ENCODE data around the gene LBP. TPM values are rescaled to one million over a fixed set of nuclear protein-coding genes. Genes with fewer than 3 reads are reported as not detected.

LBP gene
- total and polyA plus RNA-seq, 2 experiments from 2014 or later, result 0.10 to 0.19 TPM

GRCh38 chr20:38320221-38320620 is 26.1 kb upstream of the LBP start:
- peaks cover 8% of the 10 kb centered on the region for H3K27me3 Mint-ChIP-seq (ENCODE audit: insufficient read depth, low read depth, poor library complexity)
- no peaks in the 10 kb centered on the region for H3K4me1 Mint-ChIP-seq
- H3K36me3 Mint-ChIP-seq (ENCODE audit: low read depth), result no peaks in the 10 kb centered on the region
- no peak overlapping the region for H3K4me3 Mint-ChIP-seq
- no peak for ATAC-seq
- no peak overlapping the region for H3K27ac Mint-ChIP-seq
- H3K27me3 ChIP-seq (ENCODE audit: insufficient read depth), result no peaks in the 10 kb centered on the region
- no peaks in the 10 kb centered on the region for H3K9me2 ChIP-seq (ENCODE audit: insufficient read depth)
- DNase-seq (ENCODE audit: low spot score), result no peak
- no peak overlapping the region for H3K4me2 ChIP-seq
- H2AFZ ChIP-seq, result no peak overlapping the region; the same call in 1 of the 2 replicates
- H3K4me3 ChIP-seq, result no peak overlapping the region
- H3K79me2 ChIP-seq (replicated peaks; ENCODE audit: insufficient read depth), result no peaks in the 10 kb centered on the region
- H4K20me1 ChIP-seq (replicated peaks; ENCODE audit: insufficient read depth), result no peaks in the 10 kb centered on the region
- no peaks in the 10 kb centered on the region for H3K4me1 ChIP-seq (ENCODE audit: insufficient read depth)
- no peak overlapping the region for H3K27ac ChIP-seq (ENCODE audit: low read depth)
- H3F3A ChIP-seq (replicated peaks; ENCODE audit: low read depth), result no peaks in the 10 kb centered on the region
- no peak for TF ChIP-seq ETS1 (IDR thresholded peaks at IDR 0.05)
- no peak for TF ChIP-seq POLR2AphosphoS5 (IDR thresholded peaks at IDR 0.05; ENCODE audit: low read depth)
- no peaks in the 10 kb centered on the region for H3K36me3 ChIP-seq (ENCODE audit: insufficient read depth)
- H3K9me3 Mint-ChIP-seq, result no peaks in the 10 kb centered on the region

GRCh38 chr20:38321959-38322598 is 24.2 kb upstream of the LBP start:
- DNase-seq (ENCODE audit: low spot score) (peak; percentile 75), ATAC-seq (peak; percentile 71)
- H3F3A ChIP-seq (replicated peaks; ENCODE audit: low read depth), result no peaks in the 10 kb centered on the region
- no peaks in the 10 kb centered on the region for H3K36me3 ChIP-seq (ENCODE audit: insufficient read depth)
- H3K4me3 ChIP-seq, result no peak overlapping the region
- H3K4me2 ChIP-seq, result no peak overlapping the region
- Mint-ChIP-seq H3K36me3 (ENCODE audit: low read depth) (no peaks in the 10 kb centered on the region), H3K4me1 (no peaks in the 10 kb centered on the region), H3K27me3 (ENCODE audit: insufficient read depth, low read depth, poor library complexity) (peaks cover 7% of the 10 kb centered on the region), H3K27ac (no peak overlapping the region), H3K4me3 (no peak overlapping the region), H3K9me3 (no peaks in the 10 kb centered on the region)
- H3K27ac ChIP-seq (ENCODE audit: low read depth), result no peak overlapping the region
- no peaks in the 10 kb centered on the region for H3K9me2 ChIP-seq (ENCODE audit: insufficient read depth)
- no peaks in the 10 kb centered on the region for H3K27me3 ChIP-seq (ENCODE audit: insufficient read depth)
- no peaks in the 10 kb centered on the region for H4K20me1 ChIP-seq (replicated peaks; ENCODE audit: insufficient read depth)
- H3K4me1 ChIP-seq (ENCODE audit: insufficient read depth), result no peaks in the 10 kb centered on the region
- no peak overlapping the region for H2AFZ ChIP-seq
- H3K79me2 ChIP-seq (replicated peaks; ENCODE audit: insufficient read depth), result no peaks in the 10 kb centered on the region
- TF ChIP-seq ETS1 (IDR thresholded peaks at IDR 0.05) (no peak), CTCF (conservative IDR thresholded peaks at IDR 0.05; ENCODE audit: low read depth in 2 of 2) (peak; percentile 79 to 87), JUNB (IDR thresholded peaks at IDR 0.05; ENCODE audit: unreplicated experiment) (no peak), CREB1 (CRISPR knock-in tag; IDR thresholded peaks at IDR 0.05; ENCODE audit: low read depth) (no peak), REST (IDR thresholded peaks at IDR 0.05; ENCODE audit: unreplicated experiment) (no peak)

Data from GM23338 (cell line).